ENCODE measurements around the gene BAZ2A.

The BAZ2A gene

GRCh38 chr12:56590237-56590830 lies 39.8 kb downstream of the BAZ2A start:
- TF ChIP-seq REST (IDR thresholded peaks at IDR 0.05; ENCODE audit: insufficient replicate concordance, low read depth) (no peak), CTCF (IDR thresholded peaks at IDR 0.05; ENCODE audit: insufficient read depth, low read length) (peak; percentile 47)
- Histone ChIP-seq H3K27me3 (ENCODE audit: insufficient read depth, poor library complexity, severe bottlenecking) (no peaks in the 10 kb centered on the region), H3K4me3 (replicated peaks; ENCODE audit: insufficient read depth, low read length) (no peak overlapping the region), H3K27ac (replicated peaks) (no peak overlapping the region)
- peak in 1 of 2 experiments; percentile 58 for DNase-seq (ENCODE audit: low read depth in 1 of 2, low spot score in 1 of 2)

GRCh38 chr12:56589783-56590182 lies 40.3 kb downstream of the BAZ2A start:
- no peak for DNase-seq (ENCODE audit: low read depth in 1 of 2, low spot score in 1 of 2)
- H3K4me3 ChIP-seq (replicated peaks; ENCODE audit: insufficient read depth, low read length), result no peak overlapping the region

GRCh38 chr12:56585098-56585497 lies 45.0 kb downstream of the BAZ2A start:
- Histone ChIP-seq H3K27ac (replicated peaks) (no peak overlapping the region), H3K27me3 (ENCODE audit: insufficient read depth, poor library complexity, severe bottlenecking) (no peaks in the 10 kb centered on the region), H3K4me3 (replicated peaks; ENCODE audit: insufficient read depth, low read length) (no peak overlapping the region)
- no peak for TF ChIP-seq CTCF (IDR thresholded peaks at IDR 0.05; ENCODE audit: insufficient read depth, low read length)
- TF ChIP-seq POLR2AphosphoS5 (IDR thresholded peaks at IDR 0.05; ENCODE audit: low read depth), result no peak
- no peak for TF ChIP-seq GABPA (IDR thresholded peaks at IDR 0.05; ENCODE audit: low read depth)
- no peak for TF ChIP-seq REST (IDR thresholded peaks at IDR 0.05; ENCODE audit: insufficient replicate concordance, low read depth)
- no peak for TF ChIP-seq SPI1 (IDR thresholded peaks at IDR 0.05; ENCODE audit: borderline replicate concordance, low read depth)
- no peak for DNase-seq (ENCODE audit: low read depth in 1 of 2, low spot score in 1 of 2)

More at GRCh38 chr12:56589783-56590182, 40.3 kb downstream of the BAZ2A start:
- TF ChIP-seq GABPA (IDR thresholded peaks at IDR 0.05; ENCODE audit: low read depth) (no peak), REST (IDR thresholded peaks at IDR 0.05; ENCODE audit: insufficient replicate concordance, low read depth) (no peak), SPI1 (IDR thresholded peaks at IDR 0.05; ENCODE audit: borderline replicate concordance, low read depth) (no peak), CTCF (IDR thresholded peaks at IDR 0.05; ENCODE audit: insufficient read depth, low read length) (no peak), POLR2AphosphoS5 (IDR thresholded peaks at IDR 0.05; ENCODE audit: low read depth) (no peak)
- no peak overlapping the region for H3K27ac ChIP-seq (replicated peaks)
- no peaks in the 10 kb centered on the region for H3K27me3 ChIP-seq (ENCODE audit: insufficient read depth, poor library complexity, severe bottlenecking)

All from HL-60 (cell line).